Dermis microvascular lymphatic vessel endothelial cell (primary cell): ENCODE measurements around the gene SRL. TPM values are rescaled to one million over a fixed set of nuclear protein-coding genes. Genes with fewer than 3 reads are reported as not detected.

Source experiments
- DNase-seq, 2 donors: peaks; one replicate each; pipeline versions ENCODE4 v3.0.0 to v3.0.0-alpha.2; 2010; ENCODE audit warnings: low read depth in 2 of 2
- total RNA-seq: library from RNA; depleted of rRNA; stranded (reverse); fragments of >200 nt; gene quantifications from 2 replicates; pipeline ENCODE4 v1.2.1, GENCODE V29; 2014

Gene SRL
- total RNA-seq, 1 donor from 2014 or later, result under 0.01 TPM

GRCh38 chr16:4202615-4203345, 39.1 kb downstream of the SRL start:
- no peak for DNase-seq

- no peak for DNase-seq
Observed at GRCh38 chr16:4200781-4201137, 41.1 kb downstream of the SRL start.

- DNase-seq, result peak; percentile 5 to 57
Observed at GRCh38 chr16:4200000-4200780, 41.7 kb downstream of the SRL start.

- DNase-seq, result no peak
Observed at GRCh38 chr16:4198816-4199215, 43.1 kb downstream of the SRL start.

GRCh38 chr16:4194661-4195060, 47.2 kb downstream of the SRL start:
- no peak for DNase-seq

- no peak for DNase-seq
Observed at GRCh38 chr16:4193920-4194319, 48.0 kb downstream of the SRL start.

- no peak for DNase-seq
Observed at GRCh38 chr16:4192206-4192605, 49.7 kb downstream of the SRL start.

GRCh38 chr16:4190712-4191333, 51.1 kb downstream of the SRL start:
- no peak for DNase-seq

GRCh38 chr16:4190086-4190485, 51.8 kb downstream of the SRL start:
- no peak for DNase-seq

GRCh38 chr16:4184038-4184702, 57.7 kb downstream of the SRL start:
- DNase-seq, result no peak

GRCh38 chr16:4183237-4184037, 58.4 kb downstream of the SRL start:
- DNase-seq, result peak; percentile 83 to 95

GRCh38 chr16:4182581-4183236, 59.2 kb downstream of the SRL start:
- no peak for DNase-seq

GRCh38 chr16:4180511-4180910, 61.4 kb downstream of the SRL start:
- DNase-seq, result no peak

GRCh38 chr16:4179763-4180260, 62.1 kb downstream of the SRL start:
- DNase-seq, result no peak

- DNase-seq, result no peak
Observed at GRCh38 chr16:4179020-4179419, 62.9 kb downstream of the SRL start.

- DNase-seq, result no peak
Observed at GRCh38 chr16:4178468-4179010, 63.3 kb downstream of the SRL start.

GRCh38 chr16:4176906-4177417, 64.9 kb downstream of the SRL start:
- no peak for DNase-seq

- DNase-seq, result no peak
Observed at GRCh38 chr16:4175849-4176248, 66.0 kb downstream of the SRL start.

- DNase-seq, result no peak
Observed at GRCh38 chr16:4172070-4172469, 69.8 kb downstream of the SRL start.

- DNase-seq, result no peak
Observed at GRCh38 chr16:4169415-4169814, 72.5 kb downstream of the SRL start.
